HG02798 (cell line): ENCODE measurements around the gene MEF2D.

ENCODE experiments used
- ATAC-seq: cut with Tn5 transposase; IDR thresholded peaks from one replicate; pipeline ENCODE4 v1.9.1; 2021; ENCODE audit warnings: mild to moderate bottlenecking; ENCODE audit not compliant: unreplicated experiment, poor library complexity

MEF2D gene

DNA sequence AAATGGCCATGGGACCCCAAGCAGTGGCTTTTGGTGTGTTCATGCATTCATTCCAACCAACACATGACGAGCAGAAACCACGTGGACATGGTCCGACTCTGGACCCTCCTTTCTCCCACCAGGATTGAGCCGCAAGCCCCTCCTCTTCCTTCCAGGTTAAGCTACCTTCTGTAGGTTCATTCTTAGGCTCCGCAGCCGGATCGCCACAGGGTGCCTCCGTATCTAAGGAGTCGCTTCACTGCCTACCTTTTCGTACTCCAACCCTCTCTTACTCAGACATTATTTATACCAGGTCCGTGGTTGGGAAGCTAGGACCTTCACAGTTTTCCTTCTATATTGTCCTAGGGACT is 67.9 kb downstream of the MEF2D start:
- no peak for ATAC-seq

DNA sequence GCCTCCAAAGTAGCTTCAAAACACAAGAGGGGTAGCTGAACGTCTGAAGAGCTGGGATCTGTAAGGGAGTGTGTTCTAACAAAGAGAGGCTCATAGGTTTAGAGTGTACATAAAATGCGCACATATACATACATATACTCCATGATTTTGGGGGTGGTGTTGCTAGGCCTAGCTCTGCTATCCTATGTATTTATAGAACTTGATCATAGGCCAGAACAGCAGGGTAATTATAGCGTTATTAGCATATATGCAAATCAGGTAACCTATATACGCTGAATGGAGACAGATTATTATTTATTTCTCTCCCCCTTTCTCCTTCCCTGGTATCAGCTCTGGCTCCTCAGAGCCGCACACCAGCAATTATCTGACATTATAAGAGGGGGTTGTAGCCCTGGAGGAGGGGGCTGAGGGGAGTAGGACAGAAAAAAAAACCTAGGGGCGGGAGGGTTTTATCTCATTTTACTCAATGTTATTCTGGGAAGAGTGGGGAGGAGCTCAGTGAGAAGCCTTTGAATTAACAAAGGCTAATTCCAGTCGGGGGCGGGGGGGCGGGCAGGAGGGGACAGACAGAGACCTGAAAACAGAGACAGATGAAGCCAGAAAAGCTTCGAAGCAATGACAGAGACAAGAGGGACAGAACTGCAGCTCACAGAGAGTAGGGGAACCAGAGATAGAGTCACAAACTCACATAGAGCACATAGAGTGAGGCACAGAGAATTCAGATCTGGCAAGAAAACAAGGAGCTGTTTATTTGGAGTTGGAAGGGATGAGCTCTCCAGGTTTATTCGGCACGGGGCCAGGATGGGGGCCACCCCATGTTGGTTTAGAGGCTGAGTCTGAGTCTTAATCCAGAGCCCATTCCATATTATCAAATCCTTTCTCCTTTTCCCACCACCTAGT is 68.6 kb downstream of the MEF2D start:
- ATAC-seq = no peak

DNA sequence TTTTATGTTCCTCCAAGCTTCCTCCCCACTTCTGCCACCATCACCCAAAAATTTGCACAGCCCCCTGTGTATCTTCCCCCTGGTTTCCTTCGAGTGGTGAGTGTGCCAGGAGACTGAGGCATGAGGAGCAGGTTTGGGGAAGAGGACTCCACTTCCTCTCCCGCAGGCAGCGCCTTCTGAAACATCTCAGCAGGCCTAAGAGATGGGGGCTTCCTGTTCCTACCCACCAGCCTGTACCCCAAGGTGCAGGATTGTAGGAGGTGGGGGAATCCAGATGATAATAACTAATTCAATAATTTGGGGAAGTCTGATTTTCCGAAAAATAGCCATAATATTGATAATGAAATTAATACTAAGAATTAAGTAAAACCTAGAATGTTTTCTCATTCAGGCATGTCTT is 69.2 kb downstream of the MEF2D start:
- no peak for ATAC-seq

DNA sequence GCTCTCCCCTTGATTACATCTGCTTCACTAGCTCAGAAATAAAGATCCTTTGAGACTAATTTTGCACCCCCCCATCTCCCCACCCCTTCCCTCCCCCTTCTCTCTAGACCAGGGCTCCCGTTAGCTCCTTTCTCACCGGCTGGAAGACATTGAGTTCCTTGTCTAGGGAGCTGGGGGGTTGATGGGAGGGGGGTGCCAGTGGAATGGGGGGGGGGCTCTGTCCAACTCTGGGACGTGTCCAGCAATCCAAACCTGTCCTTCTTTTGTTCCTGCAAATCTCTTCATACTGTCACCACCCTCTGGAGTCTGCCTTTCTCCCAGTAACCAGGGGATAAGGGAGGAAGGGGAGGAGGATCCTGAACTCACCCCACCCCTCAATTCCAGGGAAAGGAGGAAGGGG is 69.7 kb downstream of the MEF2D start:
- ATAC-seq = no peak

DNA sequence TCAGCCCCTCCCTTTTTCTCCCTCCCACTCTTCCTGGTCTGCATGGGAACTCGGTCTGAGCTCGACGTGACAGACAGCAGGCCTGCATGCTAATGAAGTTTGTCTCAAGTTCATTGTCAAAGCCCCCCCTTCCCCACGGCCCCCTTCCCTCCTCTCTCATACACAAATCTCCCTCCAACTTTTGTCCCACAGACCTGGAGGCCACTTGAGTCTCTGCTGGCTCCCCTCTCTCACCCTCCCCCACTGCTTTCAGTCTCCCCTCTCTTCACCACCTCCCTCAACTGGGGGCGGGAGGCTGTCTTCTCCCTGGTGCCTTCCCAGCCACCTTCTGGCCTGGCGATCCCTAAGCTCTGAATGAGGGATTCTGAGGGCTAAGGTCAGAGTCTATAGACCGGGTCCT is 70.3 kb downstream of the MEF2D start:
- ATAC-seq = no peak

DNA sequence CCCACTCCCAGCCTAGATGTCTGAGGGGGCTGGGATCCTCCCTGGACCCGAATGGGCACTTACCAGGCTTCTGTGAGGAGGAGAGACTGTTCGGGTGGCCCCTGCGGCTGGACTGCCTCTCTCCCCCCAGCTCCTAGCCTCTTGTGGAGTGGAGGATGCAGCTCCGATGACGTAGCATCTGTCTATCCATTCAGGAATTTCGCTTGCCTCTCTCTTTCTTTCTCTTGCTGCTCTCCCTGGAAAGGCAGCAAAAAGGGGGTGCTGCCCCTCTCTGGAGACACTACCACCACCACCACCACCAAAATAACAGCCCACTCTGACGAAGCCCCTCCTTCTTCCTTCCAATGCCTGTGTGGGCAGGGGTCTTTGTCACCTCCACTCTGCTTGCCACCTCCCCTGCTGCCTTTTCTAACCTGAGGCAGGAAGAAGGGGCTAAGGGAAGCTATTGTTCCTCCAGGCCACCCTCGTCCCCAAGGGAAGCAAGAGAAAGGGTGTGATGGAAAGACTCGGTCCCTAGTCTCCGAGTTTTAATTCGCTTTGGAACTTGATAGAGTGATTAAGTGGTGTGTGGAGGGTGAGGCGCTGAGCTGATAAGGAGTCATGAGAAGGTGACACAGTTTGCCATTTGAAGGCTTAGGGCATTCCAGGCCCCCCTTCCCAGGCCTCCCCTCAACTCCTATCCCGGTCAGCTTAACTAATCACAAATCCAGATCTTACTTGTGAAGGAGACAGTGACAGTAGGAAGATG is 71.1 kb downstream of the MEF2D start:
- ATAC-seq = no peak

DNA sequence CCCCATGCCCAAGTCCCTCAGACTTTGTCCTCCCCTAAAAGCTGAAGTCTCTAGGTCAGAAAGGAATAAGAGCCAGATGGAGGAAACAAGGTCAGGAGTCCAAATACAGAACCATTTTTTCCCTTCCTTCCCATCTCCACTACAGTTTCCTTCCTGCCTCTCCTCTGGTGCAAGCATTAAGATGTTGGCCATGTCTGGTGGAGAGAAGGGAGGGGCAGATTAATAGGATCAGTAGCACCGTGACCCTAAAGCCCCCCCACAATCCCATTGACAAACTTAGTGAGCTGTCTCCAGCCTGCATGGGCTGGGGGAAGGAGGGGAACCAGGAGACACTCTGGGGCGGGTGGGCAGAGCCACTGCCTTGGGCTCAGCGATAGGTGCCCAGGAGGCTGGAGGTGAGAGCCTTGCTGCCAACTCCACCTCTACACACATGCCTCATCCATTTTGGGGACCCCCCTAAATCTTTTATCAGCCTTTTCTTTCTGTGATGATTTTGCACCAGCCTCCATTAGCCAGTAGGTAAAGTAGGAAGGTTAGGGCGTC is 71.8 kb downstream of the MEF2D start:
- ATAC-seq = no peak

DNA sequence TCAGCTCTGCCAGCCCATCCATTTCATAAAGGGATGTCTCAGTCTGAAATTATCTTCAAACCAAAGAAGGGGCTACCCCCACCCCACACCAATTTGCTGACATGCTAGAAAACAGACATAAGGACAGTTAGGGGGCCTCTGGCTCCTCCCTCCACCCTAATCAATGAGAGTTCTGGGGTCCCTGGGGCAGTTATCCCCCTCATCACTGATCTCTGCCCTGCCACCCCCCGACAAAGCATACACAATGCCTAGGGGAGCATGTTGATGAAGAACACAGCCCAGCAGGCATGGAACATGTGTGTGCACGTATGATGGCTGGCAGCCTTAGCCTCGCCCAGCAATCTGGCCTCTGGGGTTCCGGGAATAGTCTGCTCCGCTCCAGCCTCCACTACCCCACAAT is 72.6 kb downstream of the MEF2D start:
- no peak for ATAC-seq

DNA sequence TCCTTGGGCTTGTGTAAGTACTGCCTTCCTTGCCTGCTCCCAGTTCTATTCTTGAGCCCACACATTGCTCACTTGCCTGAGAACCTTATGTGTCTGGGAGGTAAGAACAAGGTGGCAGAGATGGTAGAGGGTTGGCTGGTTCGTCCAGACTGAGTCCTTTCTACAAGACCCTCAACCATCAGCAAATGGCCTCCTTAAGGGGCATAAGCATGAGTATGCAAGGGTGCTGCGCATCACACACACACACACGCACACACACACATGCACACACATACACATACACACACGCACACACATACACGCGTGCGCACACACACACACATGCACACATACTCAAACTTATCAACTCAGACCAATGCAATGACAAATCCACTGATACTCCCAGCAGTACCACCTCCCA is 74.6 kb downstream of the MEF2D start:
- ATAC-seq = no peak

DNA sequence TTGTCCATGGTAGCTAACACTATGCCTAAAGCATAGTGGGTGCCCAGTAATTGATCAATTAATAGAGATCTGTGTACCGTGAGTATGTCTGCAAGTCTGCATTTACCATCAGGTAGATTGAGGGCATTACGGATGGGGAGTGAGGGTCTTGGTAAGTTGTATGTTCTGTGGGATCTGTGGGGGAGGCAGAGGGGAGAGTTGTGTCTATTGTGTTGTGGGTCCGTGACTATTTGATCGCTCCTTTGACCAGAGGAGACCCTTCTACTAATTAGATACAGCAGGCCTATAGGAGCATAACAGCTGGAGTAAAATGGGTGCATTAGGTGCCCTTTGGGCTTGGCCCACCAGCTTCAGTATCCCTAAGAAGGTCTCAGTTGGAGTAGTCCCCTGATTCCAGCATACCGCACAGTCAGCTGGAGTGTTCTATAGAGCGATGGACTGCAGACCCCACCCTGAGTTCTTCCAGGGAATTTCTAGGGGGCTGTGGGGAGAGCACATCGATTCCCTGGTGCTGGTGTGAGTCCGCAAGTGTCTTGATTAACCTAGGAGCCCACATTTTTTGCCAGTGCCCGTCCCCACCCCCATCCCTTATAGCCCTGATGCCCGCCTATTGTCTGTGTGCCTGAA is 75.7 kb downstream of the MEF2D start:
- ATAC-seq = no peak

DNA sequence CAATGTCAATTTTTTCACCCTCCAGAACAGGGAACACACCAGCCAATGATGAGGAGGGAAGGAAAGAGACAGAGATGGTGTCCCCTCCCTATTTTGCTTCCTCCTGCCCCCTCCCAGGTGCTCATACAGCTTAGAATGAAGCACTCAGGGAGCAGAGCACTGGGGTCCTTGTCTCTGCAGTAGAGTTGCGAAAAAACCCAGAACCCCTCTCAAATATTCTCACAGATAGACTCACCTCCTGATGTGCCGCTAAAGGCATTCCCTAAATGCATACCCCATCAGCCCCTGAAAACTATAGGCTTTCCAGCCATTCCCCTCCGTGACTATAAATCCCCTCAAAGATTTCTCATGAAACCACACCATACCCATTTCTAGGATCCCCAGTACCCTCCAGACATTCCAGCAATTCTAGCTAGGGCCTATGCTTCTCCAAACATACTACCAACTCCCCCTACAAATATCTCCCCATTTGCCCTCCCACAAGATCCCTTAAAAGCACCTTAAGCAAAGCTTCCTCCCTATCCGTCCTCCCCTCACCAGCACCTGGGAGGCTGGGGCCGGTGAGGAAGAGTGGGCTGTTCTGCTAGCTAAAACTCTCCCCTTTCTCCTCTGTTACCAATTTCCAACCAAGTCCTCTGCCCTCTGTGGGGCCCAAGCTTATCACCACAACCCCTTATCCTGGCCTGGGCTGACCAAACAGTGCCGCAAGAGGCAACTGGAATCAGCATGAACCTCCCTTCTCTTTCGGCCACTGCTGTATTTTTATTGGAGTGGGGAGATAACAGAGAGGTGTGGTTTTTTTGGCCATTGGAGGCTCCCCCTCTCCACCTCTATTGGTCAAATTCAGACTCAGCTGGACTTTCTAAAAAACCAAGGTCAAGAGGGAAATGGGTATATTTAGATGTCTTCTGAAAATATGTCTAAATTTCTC is 76.9 kb downstream of the MEF2D start:
- ATAC-seq = no peak

DNA sequence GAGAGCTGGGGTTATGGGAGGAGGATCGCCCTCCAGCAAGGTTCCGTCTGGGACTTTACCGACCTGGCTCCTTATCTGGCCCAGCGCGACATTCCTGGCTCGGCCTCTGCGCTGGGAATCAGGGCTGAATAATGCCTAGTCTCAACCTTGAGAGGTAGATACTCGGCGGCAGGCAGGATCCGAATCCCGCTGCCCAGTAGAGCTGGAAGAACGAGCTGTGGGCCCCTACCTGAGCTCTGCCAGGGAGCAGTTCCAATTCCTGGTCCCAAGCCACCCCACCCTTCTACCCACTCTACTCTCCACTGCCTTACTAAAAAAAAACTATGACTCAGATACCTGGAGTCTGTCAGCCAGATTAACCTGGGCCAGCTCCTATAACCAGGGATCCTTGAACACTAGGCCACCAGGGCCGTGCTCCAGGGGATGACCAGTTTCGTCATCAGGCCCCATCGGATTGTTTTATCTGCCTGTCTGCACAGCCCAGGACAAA is 77.9 kb downstream of the MEF2D start:
- ATAC-seq = no peak

DNA sequence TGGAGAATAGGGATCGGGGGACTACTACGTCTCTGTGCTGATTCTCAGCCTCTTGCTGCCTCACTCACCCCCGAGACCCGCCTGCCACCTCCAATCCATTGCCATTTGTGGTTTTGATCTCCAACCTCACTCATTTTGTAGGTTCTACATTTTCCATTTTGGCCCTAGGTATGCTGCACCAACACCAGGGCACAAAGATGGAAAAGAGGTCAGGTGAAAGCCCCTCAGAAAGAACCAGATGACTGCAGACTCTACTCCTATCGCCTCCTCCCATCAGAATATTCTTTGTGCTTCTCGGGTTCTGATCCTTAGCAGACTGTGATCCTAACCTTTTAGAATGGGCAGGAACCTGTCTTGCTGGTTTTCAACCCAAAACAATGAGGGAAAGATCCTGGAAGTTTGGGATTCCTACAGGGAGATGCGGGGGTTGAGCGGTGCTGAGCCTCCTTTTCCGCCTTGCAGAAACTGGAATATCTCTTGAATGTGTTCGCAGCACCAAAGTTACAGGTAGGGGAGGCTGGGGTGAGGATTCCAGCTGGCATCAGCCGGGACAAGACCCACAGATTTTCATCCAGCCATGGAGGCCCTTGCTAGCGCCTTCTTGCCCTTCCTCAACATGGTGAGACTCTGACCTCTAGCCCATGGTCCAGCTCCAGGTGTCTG is 78.5 kb downstream of the MEF2D start:
- ATAC-seq = no peak

DNA sequence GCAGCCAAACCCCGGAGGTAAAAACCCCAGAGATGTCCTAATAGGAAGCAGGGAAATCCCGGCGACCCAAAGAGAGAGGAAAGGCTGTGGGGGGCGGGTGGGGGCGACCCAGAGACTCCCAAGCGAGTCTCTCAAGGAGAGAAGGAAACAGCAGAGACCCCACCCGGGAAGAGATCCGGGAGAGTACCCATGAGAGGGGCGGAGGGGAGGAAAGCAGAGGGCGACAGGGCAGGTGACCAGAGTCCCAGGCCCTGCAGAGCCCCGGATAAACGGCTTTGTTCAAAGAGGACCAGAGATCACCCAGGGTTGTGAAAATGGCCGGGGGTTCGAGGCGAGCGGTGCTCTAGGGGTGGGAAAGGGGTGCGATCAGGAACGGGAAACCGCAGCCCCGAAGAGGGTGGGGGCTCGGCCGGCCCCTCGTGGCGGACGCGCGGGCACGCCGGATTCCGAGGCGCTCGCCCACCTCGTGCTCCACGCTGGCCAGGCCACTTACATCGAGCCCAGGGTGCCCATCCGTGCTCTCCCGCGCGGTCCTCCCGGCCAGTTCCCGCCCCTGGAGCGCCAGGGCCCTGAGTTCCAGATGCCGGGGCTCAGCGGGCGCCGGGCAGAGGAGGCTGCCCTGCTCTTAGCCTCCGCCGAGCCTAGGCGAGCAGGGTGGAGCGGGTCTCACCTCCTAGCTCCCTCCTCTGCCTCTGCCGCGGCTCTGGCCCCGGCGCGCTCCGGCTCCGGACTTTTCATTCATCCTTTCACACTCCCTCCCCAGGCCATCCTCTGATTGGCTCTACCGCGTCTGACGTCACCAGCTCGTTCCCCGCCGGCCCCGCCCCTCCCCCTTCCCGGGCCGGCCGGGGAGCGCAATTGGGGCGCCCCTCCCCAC is 79.3 kb downstream of the MEF2D start:
- ATAC-seq = peak; percentile 85

DNA sequence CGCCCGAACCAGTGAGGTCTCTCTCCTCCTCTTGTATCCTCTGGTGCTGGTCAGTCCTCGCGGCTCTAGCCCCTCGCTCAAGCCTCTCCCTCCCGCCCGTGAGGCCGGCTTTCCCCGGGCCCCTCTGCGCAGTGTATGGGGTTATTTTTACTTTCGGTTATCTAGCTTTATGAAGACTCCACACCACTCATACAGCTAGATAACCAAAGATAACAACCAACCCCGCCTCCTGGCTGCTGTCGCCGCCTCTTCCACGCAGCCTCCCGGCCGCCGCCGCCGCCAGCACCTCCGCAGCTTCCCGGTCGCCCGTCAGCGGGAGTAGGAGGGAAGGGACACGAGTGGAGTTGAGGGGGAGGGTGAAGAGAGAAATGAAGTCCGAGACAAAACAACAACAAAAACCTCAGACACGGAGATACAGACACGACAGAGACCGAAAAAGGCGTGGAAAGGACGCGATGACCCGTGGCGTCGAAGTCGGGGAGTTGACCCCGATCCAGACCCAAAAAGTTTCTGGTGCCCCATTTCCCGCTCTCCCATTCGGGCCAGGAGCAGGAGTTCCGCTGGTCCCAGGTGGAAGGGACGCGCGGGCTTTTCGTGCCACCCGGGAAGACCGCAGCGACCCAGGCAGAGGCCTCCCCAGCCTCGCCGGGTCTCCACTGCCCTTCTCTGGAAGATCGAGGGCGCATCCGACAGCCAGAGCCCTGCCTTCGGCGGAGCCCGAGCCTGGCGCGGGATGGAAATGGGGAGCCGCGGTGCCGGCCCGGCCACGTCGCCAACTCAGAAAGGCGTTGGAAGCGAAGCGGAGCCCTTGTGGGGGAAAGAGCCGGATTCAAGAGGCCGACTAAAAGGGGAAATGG is 80.1 kb downstream of the MEF2D start:
- peak; percentile 43 for ATAC-seq

DNA sequence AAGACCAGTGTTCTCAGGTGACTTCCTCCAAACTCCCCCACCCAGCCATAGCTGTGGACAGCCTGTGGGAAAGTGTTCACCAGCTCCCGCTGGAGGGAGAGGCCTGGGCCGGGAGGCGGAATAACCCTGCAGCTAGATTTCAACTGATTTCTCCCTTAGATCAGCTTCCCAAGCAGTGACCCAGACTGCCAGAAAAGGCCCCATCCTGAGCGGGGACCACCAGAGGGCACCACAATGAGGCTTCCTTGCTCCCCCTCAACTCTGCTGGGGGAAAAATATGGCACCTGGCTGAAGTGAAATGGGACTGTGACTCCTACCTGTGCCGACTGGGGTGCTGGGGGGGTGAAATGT is 80.7 kb downstream of the MEF2D start:
- peak; percentile 15 for ATAC-seq

DNA sequence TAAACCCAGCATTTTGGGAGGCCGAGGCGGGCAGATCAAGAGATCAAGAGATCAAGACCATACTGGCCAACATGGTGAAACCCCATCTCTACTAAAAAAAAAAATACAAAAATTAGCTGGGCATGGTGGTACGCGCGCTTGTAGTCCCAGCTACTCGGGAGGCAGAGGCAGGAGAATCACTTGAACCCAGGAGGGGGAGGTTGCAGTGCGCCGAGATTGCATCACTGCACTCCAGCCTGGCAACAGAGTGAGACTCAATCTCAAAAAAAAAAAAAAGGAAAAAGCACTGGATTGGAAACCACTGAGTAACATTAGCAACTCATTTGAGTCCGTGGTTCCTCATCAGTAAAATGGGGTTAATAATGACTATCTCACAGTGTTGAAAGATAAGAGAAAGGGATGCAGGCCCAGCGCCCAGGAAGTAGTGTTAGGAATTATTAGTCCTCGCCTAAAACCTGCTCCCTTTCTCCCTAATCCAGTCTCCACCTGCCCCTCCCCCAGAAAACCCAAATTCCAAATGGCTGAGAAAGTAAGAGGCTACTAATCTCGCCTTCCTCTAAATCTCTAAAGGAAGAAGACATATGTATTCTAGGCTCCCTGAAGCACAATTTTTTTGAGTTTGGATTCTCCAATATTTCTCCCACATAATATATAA is 82.0 kb downstream of the MEF2D start:
- ATAC-seq = no peak
